ENCODE measurements around the gene GRM4. TPM values are rescaled to one million over a fixed set of nuclear protein-coding genes. Genes with fewer than 3 reads are reported as not detected.

GRM4 gene
- total RNA-seq, 1 experiment from 2014 or later = not detected

- Histone ChIP-seq H3K27me3 (ENCODE audit: insufficient read depth, low read depth) (peaks cover 96% of the 10 kb centered on the region), H3K27ac (no peak overlapping the region), H3F3A (ENCODE audit: insufficient read depth, low read depth) (no peaks in the 10 kb centered on the region), H3K4me1 (replicated peaks; ENCODE audit: insufficient read depth) (no peaks in the 10 kb centered on the region), H2AFZ (no peak overlapping the region), H3K4me3 (no peak overlapping the region), H3K9me2 (ENCODE audit: insufficient read depth) (no peaks in the 10 kb centered on the region), H4K20me1 (ENCODE audit: insufficient read depth) (peaks cover 5% of the 10 kb centered on the region; the same call in 1 of the 2 replicates), H3K36me3 (ENCODE audit: low read depth) (no peaks in the 10 kb centered on the region), H3K79me2 (ENCODE audit: low read depth) (no peaks in the 10 kb centered on the region), H3K9me3 (ENCODE audit: insufficient read depth, low read depth) (no peaks in the 10 kb centered on the region), H3K4me2 (no peak overlapping the region)
- BruUV-seq (replicated peaks) = no TSS peak
- TF ChIP-seq CTCF (conservative IDR thresholded peaks at IDR 0.05) (no peak), EZH2 (IDR thresholded peaks at IDR 0.05; ENCODE audit: low read depth) (no peak)
- POLR2A ChIA-PET (ENCODE audit: unreplicated experiment) = no interaction called here
- DNase-seq = no peak
- CTCF ChIA-PET = no interaction called here
- intact Hi-C loops (cut with micrococcal nuclease; ENCODE audit: unreplicated experiment) = no loop called here
Measured at GRCh38 chr6:34062156-34062555, 83.7 kb downstream of the GRM4 start.

- no peak for DNase-seq
- no peaks in the 10 kb centered on the region for H3K36me3 ChIP-seq (ENCODE audit: low read depth)
- intact Hi-C loops (cut with micrococcal nuclease; ENCODE audit: unreplicated experiment) = no loop called here
- H3K4me1 ChIP-seq (replicated peaks; ENCODE audit: insufficient read depth) = no peaks in the 10 kb centered on the region
- POLR2A ChIA-PET (ENCODE audit: unreplicated experiment) = no interaction called here
- H2AFZ ChIP-seq = no peak overlapping the region
- CTCF ChIA-PET = no interaction called here
- peaks cover 96% of the 10 kb centered on the region for H3K27me3 ChIP-seq (ENCODE audit: insufficient read depth, low read depth)
- BruUV-seq (replicated peaks) = no TSS peak
- no peaks in the 10 kb centered on the region for H3K79me2 ChIP-seq (ENCODE audit: low read depth)
- no peaks in the 10 kb centered on the region for H3K9me3 ChIP-seq (ENCODE audit: insufficient read depth, low read depth)
- H3K4me2 ChIP-seq = no peak overlapping the region
- peaks cover 5% of the 10 kb centered on the region; the same call in 1 of the 2 replicates for H4K20me1 ChIP-seq (ENCODE audit: insufficient read depth)
- no peaks in the 10 kb centered on the region for H3K9me2 ChIP-seq (ENCODE audit: insufficient read depth)
- no peak overlapping the region for H3K4me3 ChIP-seq
- H3F3A ChIP-seq (ENCODE audit: insufficient read depth, low read depth) = no peaks in the 10 kb centered on the region
- no peak overlapping the region for H3K27ac ChIP-seq
- TF ChIP-seq EZH2 (IDR thresholded peaks at IDR 0.05; ENCODE audit: low read depth) = no peak
- no peak for TF ChIP-seq CTCF (conservative IDR thresholded peaks at IDR 0.05)
Measured at GRCh38 chr6:34061348-34061747, 84.5 kb downstream of the GRM4 start.

GRCh38 chr6:34059914-34060313 lies 86.0 kb downstream of the GRM4 start:
- TF ChIP-seq CTCF (conservative IDR thresholded peaks at IDR 0.05) (no peak), EZH2 (IDR thresholded peaks at IDR 0.05; ENCODE audit: low read depth) (no peak)
- Histone ChIP-seq H3K4me1 (replicated peaks; ENCODE audit: insufficient read depth) (no peaks in the 10 kb centered on the region), H3K27ac (no peak overlapping the region), H3K9me2 (ENCODE audit: insufficient read depth) (no peaks in the 10 kb centered on the region), H3K4me2 (no peak overlapping the region), H3K9me3 (ENCODE audit: insufficient read depth, low read depth) (no peaks in the 10 kb centered on the region), H3K36me3 (ENCODE audit: low read depth) (no peaks in the 10 kb centered on the region), H3K27me3 (ENCODE audit: insufficient read depth, low read depth) (peaks cover 90% of the 10 kb centered on the region), H4K20me1 (ENCODE audit: insufficient read depth) (peaks cover 5% of the 10 kb centered on the region; the same call in 1 of the 2 replicates), H3K79me2 (ENCODE audit: low read depth) (no peaks in the 10 kb centered on the region), H3F3A (ENCODE audit: insufficient read depth, low read depth) (no peaks in the 10 kb centered on the region; the same call in 1 of the 2 replicates), H3K4me3 (no peak overlapping the region), H2AFZ (no peak overlapping the region)
- CTCF ChIA-PET = no interaction called here
- POLR2A ChIA-PET (ENCODE audit: unreplicated experiment) = no interaction called here
- no TSS peak for BruUV-seq (replicated peaks)
- DNase-seq = no peak
- intact Hi-C loops (cut with micrococcal nuclease; ENCODE audit: unreplicated experiment) = no loop called here

Measured in PC-9 (cell line).